CD4-positive, alpha-beta T cell treated with Interferon alpha-2 for 1 hour (primary cell): Measurements from ENCODE around the gene RHOV.
"Not testable (repeated sequence)": the region's sequence is repeated elsewhere in the genome, so short reads cannot be mapped to it uniquely, and the experiment has no call there.

Experiments
- DNase-seq, 2 donors: peaks; one replicate each; pipeline ENCODE4 v3.0.0-alpha.2; 2020 to 2022

Gene RHOV

DNA sequence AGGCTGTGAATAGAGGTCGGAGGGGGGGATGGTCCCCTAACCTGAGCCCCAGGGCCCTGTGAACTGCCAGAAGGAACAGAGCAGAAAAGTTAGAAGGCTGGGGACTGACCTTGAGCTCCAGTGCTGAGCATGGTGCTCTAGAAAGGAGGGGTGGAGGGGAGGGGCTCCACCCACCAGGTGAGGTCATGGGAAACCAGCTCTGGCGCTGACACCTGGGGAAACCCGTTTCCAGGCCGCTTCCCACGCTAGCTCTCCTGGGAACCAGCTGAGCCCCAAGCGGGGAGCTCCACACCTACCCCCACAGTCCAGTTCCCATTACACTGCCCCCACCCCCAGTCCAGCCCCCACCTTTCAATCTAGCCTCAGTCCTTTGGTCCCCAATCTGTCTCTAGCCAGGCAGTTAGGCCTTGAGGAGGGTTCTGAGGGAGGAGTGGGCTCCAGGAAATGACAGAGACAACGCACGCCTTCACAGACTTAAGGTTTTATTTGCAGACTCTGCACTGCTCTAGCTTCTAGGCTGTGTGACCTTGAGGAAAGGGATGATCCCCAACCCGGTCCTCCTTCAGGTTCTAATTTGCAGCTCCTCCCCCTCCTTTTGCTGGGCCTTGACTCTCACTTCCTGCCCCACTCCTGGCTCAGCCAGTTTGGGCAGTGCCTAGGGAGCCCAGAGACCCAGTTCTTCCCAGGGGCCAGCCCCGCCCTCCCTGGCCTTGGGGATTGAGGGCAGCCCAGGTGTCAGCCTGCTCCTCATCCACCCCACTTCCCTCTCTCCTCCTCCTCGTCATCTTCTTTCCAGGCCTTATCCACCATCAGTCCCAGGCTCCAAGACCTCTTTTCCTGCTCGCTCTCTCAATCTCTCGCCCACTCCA, 2.1 kb downstream of the RHOV start:
- DNase-seq, result no peak

DNA sequence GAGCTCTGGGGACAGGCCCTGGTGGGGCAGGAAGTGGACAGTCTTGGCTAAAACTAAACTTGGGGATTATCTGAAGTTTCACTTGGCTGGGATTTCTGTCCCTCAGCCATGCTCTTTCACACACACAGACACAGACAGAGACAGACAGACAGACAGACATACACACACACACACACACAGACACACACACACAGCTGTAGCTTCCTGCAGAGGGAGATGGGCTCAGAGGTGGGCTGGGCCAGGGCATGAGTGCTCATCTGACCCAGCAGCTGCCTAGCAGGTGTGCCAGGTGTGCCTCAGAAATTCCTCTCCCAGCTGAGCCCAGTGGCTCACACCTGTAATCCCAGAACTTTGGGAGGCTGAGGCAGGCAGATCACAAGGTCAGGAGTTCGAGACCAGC, 3.3 kb downstream of the RHOV start:
- no peak for DNase-seq

DNA sequence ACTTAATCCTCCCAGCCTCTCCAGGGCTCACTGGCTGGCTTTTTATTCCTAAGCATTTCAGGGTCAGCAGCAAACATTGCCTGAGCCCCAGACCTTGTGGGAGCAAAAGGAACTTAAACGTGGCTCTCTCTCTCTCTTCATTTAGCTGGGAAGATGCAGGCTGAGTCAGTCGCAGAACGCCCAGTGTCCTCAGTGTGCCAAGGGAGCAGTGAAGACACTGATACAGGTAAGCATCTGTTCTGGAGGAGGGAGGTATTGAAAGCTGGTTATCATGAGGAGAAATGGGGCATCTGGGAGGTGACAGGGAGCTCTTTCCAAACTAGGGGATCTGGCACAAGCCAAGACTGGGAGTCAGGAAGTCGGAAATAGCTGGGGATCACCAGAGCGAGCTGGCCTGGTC, 4.3 kb downstream of the RHOV start:
- DNase-seq, result no peak

DNA sequence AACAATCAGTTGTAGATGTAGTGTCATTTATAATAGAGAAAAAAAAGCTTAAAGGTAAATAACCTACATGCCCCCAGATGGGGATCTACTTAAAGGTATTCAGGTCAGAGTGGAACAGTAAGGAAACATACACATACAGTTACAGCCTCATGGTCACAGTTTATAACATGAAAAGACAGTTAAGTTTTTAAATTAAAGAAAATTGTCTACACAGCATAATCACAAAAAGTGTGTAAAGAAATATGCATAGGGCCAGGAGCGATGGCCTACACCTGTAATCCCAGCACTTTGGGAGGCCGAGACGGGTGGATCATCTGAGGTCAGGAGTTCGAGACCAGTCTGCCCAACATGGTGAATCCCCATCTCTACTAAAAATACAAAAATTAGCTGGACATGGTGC, 6.8 kb downstream of the RHOV start:
- DNase-seq, result no peak

DNA sequence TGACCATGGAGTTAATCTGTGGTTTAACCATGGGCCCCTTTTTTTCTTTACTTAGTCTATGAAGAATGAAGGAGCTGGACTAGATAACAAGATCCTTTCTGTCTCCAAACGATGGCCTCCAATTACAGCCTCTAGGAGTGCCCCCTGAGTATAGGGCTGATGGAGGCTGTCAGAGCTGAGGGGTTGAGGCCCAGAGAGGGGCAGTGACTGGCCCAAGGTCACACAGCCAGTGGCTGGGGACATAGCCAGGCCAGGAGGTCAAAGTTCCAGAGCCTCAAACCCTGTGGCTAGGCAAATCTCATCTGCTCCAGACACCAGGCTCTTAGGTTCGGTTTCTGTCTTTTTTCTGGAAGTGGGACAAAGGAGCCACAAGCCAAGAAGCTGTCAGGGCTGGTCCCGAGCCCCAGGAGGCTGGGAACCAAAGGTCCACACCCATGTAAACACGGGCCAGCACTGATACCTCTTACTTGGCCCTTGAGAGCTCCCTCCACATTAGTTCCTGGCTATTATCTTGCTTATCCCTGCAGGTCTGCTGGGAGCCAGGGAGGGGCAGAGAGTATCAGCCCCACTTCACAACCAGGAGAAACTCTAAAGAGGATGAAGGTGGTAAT, 10.3 kb downstream of the RHOV start:
- DNase-seq, result no peak

DNA sequence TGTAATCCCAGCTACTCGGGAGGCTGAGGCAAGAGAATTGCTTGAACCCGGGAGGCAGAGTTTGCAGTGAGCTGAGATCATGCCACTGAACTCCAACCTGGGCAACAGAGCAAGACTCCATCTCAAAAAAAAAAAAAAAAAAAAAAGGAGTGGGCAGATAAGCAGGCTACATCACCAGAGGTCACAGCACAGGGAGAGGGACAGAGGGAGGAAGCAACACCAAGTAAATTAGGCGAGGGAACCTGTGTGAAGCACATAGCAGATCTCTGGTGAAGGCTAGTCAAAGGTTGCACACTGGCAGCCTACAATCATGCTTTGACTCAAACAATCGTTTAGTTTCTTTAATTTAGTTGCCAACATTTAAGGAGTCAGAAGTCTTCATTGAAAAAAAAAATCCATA, 12.9 kb downstream of the RHOV start:
- not testable (repeated sequence) for DNase-seq

DNA sequence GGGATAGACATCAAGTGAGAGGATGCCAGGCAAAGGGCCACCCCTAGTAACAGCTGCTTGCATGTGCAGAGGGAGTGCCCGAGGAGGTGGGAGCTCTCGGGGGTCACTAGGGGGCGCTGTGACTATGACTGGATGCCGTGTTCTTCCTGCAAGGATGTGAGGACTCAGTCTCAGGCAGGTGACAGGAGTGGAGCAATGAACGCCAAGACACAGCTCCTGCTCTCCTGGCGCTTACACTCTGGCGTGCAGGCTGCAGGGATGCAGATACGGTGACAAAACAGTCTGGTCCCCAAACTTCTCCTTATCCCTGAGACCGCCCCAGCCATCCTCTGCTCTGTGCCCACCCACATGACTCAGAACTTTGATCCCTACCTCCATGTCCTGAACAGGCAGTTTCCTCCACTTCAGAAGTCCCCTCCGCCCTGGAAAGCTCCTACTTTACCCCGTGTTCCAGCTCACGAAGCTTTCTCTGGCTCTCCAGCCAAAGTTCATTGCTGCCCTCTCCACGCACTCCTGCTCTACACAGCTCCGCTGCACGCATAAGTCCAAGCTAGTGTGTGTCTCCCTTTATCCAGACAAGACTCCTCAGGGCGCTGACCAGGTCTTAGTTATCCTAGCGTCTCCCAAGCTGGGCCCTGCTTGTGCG, 14.7 kb downstream of the RHOV start:
- DNase-seq, result peak; percentile 76 to 82

DNA sequence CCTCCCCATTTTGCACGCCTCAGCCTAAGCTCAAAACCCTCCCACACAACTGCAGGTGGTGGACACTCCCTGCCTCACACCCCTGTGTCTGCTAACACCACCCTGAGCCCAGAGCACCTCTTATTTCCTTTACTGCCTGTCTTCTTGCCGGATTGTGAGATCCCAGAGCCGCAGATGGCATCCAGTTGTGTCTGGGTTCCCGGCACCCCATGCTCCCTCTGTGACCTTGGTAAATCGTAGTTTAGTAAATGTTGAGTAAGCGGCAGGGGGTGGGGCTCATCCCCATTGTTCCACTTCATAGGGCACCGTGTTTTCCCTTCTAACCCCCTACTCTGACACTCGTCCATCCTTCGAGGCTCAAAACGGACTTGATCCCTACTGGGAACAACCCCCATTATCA, 15.3 kb downstream of the RHOV start:
- DNase-seq, result no peak

DNA sequence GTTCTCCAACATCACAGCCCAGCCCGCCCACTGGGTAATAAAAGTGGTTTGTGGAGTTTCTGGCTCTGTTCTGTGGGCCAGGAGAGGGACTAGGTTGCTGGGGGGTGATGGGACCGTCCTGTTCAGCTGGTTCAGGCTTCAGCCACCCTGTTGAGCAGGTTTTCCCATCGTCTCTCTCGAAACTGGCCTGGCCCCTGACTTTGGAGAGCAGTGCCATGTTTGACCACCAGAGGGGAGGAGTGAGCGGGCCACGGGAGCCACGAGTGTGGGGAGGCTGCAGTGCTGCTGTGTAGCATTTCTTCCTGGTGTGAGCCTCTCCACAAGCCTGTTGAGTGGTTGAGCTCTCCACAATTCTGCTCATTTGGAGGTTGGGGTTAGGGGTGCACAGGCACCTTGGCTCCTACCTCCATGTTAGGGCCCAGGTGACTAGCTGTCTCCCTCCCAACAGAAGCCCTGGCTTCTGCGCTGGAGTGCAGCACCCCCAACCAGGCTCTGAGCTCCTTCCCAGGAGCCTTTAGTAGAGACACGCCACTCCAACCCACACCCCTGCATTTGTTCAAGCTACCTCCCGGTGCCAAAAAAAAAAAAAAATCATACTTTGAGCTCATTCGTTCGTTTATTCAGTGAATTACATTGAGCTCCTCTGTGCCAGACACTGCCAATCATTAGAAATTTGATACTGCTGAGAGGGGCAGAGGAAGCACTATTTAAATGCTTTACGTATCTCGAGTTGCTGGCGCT, 16.3 kb downstream of the RHOV start:
- DNase-seq, result peak; percentile 73 to 83

DNA sequence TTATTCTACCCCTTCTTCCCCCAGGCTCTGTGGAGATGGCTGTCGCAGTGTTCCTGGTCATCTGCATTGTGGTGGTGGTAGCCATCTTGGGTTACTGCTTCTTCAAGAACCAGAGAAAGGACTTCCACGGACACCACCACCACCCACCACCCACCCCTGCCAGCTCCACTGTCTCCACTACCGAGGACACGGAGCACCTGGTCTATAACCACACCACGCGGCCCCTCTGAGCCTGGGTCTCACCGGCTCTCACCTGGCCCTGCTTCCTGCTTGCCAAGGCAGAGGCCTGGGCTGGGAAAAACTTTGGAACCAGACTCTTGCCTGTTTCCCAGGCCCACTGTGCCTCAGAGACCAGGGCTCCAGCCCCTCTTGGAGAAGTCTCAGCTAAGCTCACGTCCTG, 17.3 kb downstream of the RHOV start:
- no peak for DNase-seq

DNA sequence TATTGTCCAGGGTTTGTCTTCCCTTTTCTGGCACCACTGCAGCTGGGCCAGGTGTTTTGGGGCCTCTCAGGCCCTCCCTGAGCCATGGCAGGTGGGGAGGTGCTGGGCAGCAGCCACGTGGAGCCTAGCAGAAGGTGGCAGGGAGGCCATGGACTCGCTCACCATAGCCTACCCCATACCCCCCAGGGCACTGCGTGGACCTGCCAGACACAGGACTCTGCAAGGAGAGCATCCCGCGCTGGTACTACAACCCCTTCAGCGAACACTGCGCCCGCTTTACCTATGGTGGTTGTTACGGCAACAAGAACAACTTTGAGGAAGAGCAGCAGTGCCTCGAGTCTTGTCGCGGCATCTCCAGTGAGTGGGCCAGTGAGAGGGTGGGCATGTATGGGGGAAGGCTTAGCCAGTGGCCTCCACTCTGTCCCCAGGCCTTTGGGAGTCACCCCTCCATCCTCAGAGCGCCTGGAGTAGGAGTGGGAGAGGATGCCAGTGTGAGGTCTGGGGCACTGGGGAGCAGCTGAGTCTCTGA, 18.3 kb downstream of the RHOV start:
- DNase-seq, result no peak

DNA sequence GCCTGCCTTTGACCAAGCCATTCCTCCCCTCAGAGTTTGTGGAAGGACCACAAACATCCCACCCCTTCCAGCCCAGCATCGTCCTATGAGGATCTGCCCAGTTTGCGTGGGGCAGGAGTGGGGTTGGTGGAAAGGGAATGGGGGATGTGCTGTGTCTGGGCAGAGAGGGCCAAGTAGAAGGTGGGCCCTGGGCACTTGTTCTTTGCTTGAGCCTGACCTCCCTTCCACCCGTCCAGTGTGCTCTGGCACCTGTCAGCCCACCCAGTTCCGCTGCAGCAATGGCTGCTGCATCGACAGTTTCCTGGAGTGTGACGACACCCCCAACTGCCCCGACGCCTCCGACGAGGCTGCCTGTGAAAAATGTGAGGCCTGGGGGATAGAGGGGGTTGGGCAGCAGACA, 19.9 kb downstream of the RHOV start:
- DNase-seq, result no peak

DNA sequence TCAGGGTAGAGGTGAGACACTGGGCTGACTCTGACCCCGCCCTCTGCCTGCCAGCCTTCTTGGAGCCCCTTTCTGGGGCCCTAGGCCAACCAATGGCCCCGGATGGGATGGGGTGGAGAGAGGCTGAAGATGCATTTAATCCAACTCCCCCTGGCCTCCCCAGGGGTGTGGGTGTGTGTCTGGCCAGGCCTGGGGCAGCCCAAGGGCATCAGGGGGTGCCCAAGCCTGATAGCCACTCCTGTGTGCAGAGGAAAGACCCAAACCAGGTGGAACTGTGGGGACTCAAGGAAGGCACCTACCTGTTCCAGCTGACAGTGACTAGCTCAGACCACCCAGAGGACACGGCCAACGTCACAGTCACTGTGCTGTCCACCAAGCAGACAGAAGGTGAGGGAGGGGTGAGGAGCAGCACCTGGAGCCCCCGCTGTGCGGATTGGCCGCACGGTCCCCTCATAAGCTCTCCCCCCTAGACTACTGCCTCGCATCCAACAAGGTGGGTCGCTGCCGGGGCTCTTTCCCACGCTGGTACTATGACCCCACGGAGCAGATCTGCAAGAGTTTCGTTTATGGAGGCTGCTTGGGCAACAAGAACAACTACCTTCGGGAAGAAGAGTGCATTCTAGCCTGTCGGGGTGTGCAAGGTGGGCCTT, 20.7 kb downstream of the RHOV start:
- DNase-seq, result no peak

DNA sequence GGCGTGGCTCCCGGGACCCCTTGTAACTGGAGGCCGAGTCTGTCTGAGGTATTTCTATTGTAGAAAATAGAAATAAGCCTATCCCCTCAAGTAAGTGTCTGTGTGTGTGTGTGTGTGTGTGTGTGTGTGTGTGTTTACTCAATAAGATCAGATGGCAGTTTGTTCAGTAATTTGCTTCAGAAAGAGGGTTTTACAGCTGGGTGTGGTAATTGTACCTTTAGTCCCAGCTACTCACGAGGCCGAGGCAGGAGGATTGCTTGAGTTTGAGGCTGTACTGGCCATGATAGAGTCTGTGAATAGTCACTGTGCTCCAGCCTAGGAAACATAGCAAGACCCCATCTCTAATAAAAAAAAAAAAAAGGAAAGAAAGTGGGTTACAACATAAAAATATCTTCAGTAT, 21.5 kb downstream of the RHOV start:
- no peak for DNase-seq

DNA sequence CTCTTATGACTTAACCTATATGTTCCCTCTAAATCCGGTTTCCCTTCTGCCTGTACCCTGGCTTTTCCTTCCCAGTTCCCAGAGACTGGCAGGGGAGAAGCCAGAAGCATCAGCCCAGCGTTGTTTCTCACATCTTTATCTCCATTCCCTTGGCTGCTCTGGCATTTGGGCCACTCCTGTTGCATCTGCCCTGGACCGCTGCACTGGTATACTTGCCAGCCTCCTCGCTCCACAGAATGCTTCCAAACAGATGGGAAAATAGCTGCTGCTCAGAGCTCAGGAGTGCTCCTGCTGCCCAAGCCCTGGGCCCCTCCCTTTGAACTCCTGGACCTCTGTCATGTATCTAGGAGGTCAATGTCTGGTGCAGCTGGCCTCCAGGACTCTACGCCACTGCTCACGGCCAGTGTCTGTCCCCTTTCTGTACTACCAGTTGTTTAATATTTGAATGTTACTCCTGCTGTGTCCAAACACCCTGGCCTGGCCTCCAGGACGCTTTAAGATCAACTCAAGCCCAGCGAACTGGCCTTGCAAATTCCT, 23.4 kb downstream of the RHOV start:
- DNase-seq, result no peak

DNA sequence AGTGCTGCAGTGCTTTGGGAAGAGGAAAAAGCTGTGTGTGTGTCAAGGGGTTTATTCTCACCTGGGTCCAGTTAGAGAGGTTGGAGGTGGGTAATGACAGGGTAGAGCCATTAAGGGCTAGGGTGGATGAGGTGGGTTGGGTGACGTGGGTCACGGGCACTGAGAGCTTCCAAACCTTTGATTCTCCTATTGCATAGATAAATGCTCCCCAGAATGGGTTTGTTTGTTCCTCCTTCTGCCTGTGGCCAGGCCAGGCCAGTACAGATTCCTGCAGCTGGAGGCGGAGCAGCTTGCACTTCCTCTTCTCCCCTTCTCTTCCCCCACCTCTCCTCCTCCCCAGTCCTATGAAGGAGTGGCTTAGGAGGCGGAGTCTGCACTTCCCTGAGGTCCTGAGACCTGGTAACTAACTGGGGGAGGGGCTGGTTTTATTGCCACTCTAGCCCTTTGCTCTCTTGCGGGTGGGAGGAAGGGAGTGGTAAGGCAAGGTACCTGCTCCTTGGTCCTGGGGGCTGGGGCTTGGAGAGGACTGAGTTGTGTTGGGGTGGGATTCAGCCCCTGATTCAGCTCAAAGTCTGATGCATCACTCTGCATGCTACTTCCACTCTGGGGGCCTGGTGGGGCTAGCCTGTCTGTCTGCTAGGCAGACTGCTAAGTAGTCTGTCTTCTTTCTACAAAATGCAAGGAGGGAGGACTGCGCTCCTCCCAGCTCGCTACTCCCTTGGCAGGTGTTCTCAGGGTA, 26.6 kb downstream of the RHOV start:
- DNase-seq, result peak; percentile 12 to 59

DNA sequence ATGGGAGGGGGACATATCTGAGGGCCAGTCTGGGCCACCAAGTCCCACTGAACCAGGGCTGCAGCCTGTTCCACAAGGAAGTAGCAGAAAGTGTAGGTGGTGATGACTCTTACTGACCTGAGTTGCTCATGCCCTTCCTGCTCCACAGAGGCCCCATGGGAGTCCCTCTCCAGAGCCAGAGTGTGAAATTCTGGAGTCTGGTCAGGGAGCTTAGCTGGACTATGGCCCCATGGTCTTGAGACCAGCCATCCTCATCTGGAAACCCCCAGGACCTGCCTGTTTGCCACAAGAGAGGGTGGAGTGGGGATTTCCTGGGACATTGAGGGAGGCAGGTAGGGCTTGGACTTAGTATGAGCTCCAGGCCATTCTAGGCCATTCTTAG, 27.2 kb downstream of the RHOV start:
- DNase-seq, result no peak

DNA sequence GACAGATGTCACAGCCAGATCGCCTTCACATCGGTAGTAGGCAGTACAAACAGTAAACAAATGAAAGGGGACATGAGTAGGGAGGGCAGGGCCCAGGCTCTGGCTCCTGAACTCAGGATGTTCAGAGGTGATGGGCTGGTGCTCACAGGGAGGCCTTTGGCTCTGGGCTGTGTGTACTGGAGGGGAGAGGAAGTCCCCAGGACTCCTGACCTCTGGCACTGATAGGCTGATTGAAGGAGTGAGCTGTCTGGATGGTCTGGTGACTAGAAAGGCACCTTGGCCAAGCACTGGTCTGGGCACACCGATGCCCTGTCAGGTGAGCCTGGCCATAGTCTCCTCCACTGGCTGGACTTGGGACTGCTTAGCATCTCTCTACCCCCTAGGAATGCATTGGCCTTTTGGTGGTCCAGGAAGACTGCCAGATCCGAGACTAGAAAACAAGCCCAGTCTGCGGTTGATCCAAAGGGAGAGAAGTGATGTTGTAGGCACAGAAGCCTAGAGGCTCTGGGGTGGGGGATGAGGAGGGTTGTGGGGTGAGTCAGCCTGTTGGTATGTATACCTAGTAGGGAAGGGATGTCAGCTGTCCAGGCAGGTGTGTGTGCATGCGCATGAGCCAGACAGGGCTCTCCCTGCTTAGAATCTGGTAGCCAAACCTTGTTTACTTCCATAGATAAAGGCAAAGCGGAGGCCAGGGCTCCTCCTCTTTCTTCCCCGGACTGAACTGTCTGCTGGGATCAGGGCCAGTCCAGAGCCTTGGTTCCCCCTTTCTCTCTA, 28.3 kb downstream of the RHOV start:
- DNase-seq, result no peak

DNA sequence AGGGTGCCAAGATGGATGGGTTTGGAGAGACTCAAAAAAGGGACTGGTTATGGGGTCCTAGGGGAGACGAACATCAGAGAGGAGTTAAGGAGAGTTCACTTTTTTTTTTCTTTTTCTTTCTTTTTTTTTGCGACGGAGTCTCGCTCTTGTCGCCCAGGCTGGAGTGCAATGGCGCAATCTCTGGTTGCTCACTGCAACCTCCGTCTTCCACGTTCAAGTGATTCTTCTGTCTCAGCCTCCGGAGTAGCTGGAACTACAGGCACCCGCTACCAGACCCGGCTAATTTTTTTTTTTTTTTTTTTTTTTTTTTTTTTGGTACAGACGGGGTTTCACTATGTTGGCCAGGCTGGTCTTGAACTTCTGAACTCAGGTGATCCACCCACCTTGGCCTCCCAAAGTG, 29.0 kb downstream of the RHOV start:
- DNase-seq, result no peak

DNA sequence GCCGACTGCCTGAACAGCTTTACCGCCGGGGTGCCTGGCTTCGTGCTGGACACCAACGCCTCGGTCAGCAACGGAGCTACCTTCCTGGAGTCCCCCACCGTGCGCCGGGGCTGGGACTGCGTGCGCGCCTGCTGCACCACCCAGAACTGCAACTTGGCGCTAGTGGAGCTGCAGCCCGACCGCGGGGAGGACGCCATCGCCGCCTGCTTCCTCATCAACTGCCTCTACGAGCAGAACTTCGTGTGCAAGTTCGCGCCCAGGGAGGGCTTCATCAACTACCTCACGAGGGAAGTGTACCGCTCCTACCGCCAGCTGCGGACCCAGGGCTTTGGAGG, 29.4 kb downstream of the RHOV start:
- DNase-seq, result peak; percentile 19 to 27
